Glutamatergic neuron (in vitro differentiated cells): ENCODE measurements around the gene RHBDF2. TPM values are rescaled to one million over a fixed set of nuclear protein-coding genes. Genes with fewer than 3 reads are reported as not detected.
"Not testable (repeated sequence)": the region's sequence is repeated elsewhere in the genome, so short reads cannot be mapped to it uniquely, and the experiment has no call there.

Experiments
- DNase-seq: peaks from one replicate; pipeline ENCODE4 v3.0.0; 2022
- H3K27ac Mint-ChIP-seq: one replicate; pipeline ENCODE4 v1.8.0; 2020; ENCODE audit warnings: mild to moderate bottlenecking, mixed read lengths, inconsistent platforms; ENCODE audit not compliant: unreplicated experiment
- H3K27me3 Mint-ChIP-seq: one replicate; pipeline ENCODE4 v1.8.0; 2020; ENCODE audit warnings: mild to moderate bottlenecking, moderate library complexity, mixed read lengths, inconsistent platforms; ENCODE audit not compliant: unreplicated experiment
- H3K36me3 Mint-ChIP-seq: one replicate; pipeline ENCODE4 v1.8.0; 2020; ENCODE audit warnings: mild to moderate bottlenecking, mixed read lengths, inconsistent platforms; ENCODE audit not compliant: unreplicated experiment
- H3K4me1 Mint-ChIP-seq: one replicate; pipeline ENCODE4 v1.8.0; 2020; ENCODE audit warnings: mild to moderate bottlenecking, low read depth, mixed read lengths, inconsistent platforms; ENCODE audit not compliant: unreplicated experiment
- H3K4me3 Mint-ChIP-seq: one replicate; pipeline ENCODE4 v1.8.0; 2020; ENCODE audit warnings: mild to moderate bottlenecking, mixed read lengths, inconsistent platforms; ENCODE audit not compliant: unreplicated experiment
- H3K9me3 Mint-ChIP-seq: one replicate; pipeline ENCODE4 v1.8.0; 2020; ENCODE audit warnings: mild to moderate bottlenecking, moderate library complexity, mixed read lengths, inconsistent platforms; ENCODE audit not compliant: unreplicated experiment
- total RNA-seq: library from RNA; stranded (reverse); fragmentation: NEBNext Ultra II Directional; extraction: Animal tissue kit (Norgen Biotek cat#: 25700); gene quantifications from one replicate; pipeline ENCODE4 v1.2.1, GENCODE V29; 2021; ENCODE audit not compliant: unreplicated experiment
- TF ChIP-seq, protein P1 (sequence below): fragments of 200-600 bp; sonication (generic); IDR thresholded peaks from one replicate; pipeline ENCODE4 v1.5.0; 2021; ENCODE audit not compliant: partially characterized antibody, unreplicated experiment

The RHBDF2 gene
- total RNA-seq, 1 donor from 2014 or later, result 1.9 TPM

DNA sequence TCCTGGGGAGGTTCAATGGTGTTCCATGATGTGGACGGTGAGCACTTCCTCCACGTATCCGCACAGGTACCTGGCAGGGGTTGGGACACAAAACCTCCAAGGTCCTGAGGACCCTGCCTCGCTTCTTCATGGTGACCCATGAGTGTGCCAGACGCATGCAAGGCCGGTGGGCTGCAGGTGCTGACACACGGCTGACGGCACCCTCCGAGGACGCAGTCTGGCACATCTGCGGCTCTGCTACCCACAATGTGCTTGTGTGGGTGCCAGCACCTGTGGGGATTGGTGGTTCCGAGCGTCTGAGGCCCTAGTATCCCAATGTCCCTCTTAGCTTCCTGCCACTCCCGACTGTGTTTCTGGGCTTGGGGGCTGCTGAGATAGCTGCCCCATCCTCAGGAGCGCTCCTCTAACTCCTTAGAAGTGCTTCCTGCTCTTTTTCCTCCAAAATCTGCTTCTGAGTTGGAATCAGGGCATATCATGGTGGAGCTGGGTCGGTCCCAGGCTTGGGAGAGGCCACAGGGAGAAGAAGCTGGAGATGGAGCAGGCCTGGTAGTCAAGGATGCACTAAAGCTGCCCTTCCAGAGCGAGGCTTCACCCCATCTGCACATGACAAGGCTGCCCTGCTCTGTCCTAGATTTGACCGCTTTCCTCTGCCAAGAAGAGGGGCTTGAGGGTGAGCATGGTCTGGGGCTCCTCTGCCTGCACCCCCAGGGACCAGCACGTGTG lies 34.7 kb upstream of the RHBDF2 start:
- TF ChIP-seq, protein P1, sequence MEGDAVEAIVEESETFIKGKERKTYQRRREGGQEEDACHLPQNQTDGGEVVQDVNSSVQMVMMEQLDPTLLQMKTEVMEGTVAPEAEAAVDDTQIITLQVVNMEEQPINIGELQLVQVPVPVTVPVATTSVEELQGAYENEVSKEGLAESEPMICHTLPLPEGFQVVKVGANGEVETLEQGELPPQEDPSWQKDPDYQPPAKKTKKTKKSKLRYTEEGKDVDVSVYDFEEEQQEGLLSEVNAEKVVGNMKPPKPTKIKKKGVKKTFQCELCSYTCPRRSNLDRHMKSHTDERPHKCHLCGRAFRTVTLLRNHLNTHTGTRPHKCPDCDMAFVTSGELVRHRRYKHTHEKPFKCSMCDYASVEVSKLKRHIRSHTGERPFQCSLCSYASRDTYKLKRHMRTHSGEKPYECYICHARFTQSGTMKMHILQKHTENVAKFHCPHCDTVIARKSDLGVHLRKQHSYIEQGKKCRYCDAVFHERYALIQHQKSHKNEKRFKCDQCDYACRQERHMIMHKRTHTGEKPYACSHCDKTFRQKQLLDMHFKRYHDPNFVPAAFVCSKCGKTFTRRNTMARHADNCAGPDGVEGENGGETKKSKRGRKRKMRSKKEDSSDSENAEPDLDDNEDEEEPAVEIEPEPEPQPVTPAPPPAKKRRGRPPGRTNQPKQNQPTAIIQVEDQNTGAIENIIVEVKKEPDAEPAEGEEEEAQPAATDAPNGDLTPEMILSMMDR, result no peak
- peaks cover 31% of the 10 kb centered on the region for H3K4me1 Mint-ChIP-seq
- H3K27ac Mint-ChIP-seq, result no peak overlapping the region
- peaks cover 7% of the 10 kb centered on the region for H3K27me3 Mint-ChIP-seq
- H3K9me3 Mint-ChIP-seq, result peaks cover 5% of the 10 kb centered on the region
- H3K4me3 Mint-ChIP-seq, result peak overlapping the region; percentile 58
- no peak for DNase-seq
- H3K36me3 Mint-ChIP-seq, result peaks cover 5% of the 10 kb centered on the region

DNA sequence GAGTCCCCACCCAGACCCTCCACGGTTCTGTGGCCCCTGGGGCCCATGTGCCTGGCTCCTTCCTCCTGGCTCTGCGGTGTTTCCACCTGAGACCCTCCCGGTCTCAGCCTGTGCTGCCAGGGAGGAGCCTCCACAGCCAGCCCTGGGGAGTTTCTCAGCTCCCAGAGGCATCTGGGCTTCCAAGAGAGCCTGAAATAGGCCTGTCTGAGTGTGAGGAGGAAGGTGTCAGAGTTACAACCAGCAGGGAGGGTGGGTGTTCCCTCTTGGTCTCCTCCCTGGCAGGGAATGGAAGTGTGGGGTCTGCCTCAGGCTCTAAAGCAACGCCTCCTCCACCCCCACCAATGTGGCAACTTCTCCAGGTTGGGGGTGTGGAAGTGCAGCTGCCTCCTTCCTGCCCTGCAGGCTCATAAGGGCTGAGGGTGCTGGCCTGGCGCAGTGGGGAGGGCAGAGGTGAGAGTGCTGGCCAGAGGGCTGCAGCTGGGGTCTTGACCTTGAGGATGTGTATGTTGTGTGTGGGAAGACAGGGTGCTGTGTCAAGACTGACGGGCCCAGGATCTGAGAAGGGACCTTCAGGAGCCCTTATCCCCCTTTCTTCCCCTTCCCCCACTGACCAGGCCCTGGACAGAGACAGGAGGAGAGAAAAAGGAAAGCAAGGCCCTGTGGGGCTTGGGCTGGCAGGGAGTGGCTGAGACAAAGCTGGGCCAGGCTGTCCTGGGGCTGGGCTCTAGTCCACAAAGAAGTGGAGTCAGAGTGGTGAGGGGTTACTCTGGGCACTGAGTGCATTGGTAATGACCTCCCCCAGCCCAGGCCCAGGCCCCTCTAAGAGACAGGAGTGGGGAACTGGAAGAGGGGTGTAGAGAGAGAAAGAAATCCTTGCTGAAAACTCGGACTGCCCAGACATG lies 33.9 kb upstream of the RHBDF2 start:
- no peak overlapping the region for H3K4me3 Mint-ChIP-seq
- peaks cover 30% of the 10 kb centered on the region for H3K4me1 Mint-ChIP-seq
- no peak for DNase-seq
- H3K9me3 Mint-ChIP-seq, result peaks cover 5% of the 10 kb centered on the region
- H3K27ac Mint-ChIP-seq, result no peak overlapping the region
- TF ChIP-seq, protein P1, result no peak
- H3K27me3 Mint-ChIP-seq, result peaks cover 7% of the 10 kb centered on the region
- peaks cover 5% of the 10 kb centered on the region for H3K36me3 Mint-ChIP-seq

DNA sequence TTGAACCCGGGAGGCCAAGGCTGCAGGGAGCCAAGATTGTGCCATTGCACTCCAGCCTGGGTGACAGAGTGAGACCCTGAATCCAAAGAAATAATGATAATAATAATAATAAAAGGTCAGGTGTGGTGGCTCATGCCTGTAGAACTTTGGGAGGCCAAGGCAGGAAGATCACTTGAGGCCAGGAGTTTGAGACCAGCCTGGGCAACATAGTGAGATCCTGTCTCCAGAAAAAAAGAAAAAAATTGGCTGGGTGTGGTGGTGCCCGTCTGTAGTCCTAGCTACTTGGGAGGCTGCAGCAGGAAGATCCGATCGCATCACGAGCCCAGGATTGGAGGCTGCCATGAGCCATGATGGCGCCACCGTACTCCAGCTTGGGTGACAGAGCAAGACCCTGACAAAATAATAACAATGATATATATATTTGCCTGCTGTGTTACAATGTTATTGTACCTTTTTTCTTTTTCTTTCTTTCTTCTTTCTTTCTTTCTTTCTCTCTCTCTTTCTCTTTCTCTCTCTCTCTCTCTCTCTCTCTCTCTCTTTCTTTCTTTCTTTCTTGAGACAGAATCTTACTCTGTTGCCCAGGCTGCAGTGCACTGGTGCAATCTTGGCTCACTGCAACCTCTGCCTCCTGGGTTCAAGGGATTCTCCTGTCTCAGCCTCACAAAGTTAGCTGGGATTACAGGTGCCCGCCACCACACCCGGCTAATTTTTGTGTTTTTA lies 32.6 kb upstream of the RHBDF2 start:
- H3K27me3 Mint-ChIP-seq, H3K9me3 Mint-ChIP-seq, H3K36me3 Mint-ChIP-seq, H3K4me3 Mint-ChIP-seq, DNase-seq: not testable (repeated sequence)
- Mint-ChIP-seq H3K27ac (peak overlapping the region; percentile 8), H3K4me1 (peaks cover 24% of the 10 kb centered on the region)

DNA sequence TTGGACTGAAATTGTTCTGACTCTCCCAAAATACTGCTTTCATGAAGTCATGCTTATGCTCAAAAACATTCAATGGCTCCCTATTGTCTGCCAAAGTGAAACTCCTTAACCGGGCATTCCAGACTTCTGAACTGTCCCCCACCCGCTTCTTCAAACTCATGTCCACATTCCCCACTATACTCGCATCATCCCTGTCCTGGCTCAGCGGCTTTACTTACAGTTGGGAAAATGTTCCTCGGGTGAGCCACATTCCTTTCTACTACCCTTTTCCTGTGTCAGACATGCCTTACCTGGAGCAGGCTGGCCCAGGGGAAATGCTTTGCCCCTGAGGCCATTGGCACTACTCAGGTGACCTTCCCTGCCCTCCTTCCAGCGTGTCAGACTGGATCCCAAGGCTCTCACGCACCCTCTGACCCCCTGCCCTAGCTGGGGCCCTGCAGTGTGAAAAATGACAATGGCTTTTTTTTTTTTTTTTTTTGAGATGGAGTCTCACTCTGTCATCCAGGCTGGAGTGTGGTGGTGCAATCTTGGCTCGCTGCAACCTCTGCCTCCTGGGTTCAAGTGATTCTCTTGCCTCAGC lies 30.9 kb upstream of the RHBDF2 start:
- Mint-ChIP-seq H3K4me3 (no peak overlapping the region), H3K27me3 (peaks cover 6% of the 10 kb centered on the region), H3K4me1 (peaks cover 23% of the 10 kb centered on the region), H3K27ac (peak overlapping the region; percentile 5), H3K9me3 (peaks cover 3% of the 10 kb centered on the region), H3K36me3 (no peaks in the 10 kb centered on the region)
- TF ChIP-seq, protein P1, result no peak
- no peak for DNase-seq

DNA sequence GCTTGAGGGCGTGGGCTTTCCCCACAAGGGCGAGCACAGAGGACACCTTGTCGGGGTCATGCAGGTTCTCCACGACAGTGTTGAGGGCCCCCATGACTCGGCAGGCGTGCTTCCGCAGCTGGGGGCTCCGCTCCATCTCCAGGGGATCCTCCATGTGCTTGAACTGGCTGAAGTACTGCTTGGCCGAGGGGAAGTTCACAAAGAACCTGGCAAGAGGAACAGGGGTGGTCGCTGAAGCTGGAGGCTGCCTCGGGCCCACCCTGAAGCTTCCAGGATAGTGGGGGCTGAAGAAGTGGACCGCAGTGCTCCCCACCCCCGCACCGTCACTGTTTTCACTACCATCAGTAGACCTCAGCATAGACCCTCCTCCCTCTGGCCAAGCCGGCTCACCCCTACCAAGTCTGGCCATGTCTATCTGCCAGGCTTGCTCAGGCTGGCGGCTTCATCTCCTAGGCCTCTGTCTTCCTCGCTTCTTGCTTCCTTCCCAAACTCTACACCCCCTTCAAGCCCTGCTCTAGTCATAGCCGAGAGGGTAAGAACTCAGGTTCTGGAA lies 30.3 kb upstream of the RHBDF2 start:
- H3K4me1 Mint-ChIP-seq, result peaks cover 23% of the 10 kb centered on the region
- peaks cover 7% of the 10 kb centered on the region for H3K27me3 Mint-ChIP-seq
- H3K27ac Mint-ChIP-seq, result peak overlapping the region; percentile 5
- TF ChIP-seq, protein P1, result no peak
- H3K9me3 Mint-ChIP-seq, result peaks cover 3% of the 10 kb centered on the region
- no peak overlapping the region for H3K4me3 Mint-ChIP-seq
- no peak for DNase-seq
- H3K36me3 Mint-ChIP-seq, result no peaks in the 10 kb centered on the region
